A549 treated with CORT108297 at 1 μM for 4 hours (cell line): ENCODE data around the gene SLC25A23. TPM values are rescaled to one million over a fixed set of nuclear protein-coding genes. Genes with fewer than 3 reads are reported as not detected.

ENCODE experiments used
- total RNA-seq: library from RNA; stranded (reverse); fragments of 200-300 nt; extraction: Qiagen RNA extraction; gene quantifications from 5 replicates; pipeline ENCODE4 v1.2.3, GENCODE V29; 2022

The SLC25A23 gene
- total RNA-seq = 15.2 to 20.3 TPM (median 18.4 TPM) in 5 replicates

GRCh38 chr19:6459262-6460098 lies at the start of gene SLC25A23:
Gene SLC25A23, minus strand, starts transcription at chr19:6459792. Its CDS starts 164 bp downstream, at chr19:6459628.

GRCh38 chr19:6501740-6502648 lies 42.4 kb upstream of the SLC25A23 start, which contains the start of gene TUBB4A:
Gene TUBB4A, minus strand, starts transcription at chr19:6502309. Its CDS starts 97 bp downstream, at chr19:6502212.

GRCh38 chr19:6481541-6482342 lies 22.1 kb upstream of the SLC25A23 start, which contains the start of gene DENND1C:
Gene DENND1C, minus strand, starts transcription at chr19:6481787. Its CDS starts 92 bp downstream, at chr19:6481695.

GRCh38 chr19:6464070-6464873 lies 4.7 kb upstream of the SLC25A23 start, which contains the start of gene CRB3:
Gene CRB3, plus strand, starts transcription at chr19:6464271. Its CDS starts 431 bp downstream, at chr19:6464702.

GRCh38 chr19:6433663-6434062 lies 25.9 kb downstream of the SLC25A23 start, which contains the start of gene SLC25A41:
Gene SLC25A41, minus strand, starts transcription at chr19:6433763. Its CDS starts 70 bp downstream, at chr19:6433693.

GRCh38 chr19:6424195-6424938 lies 35.2 kb downstream of the SLC25A23 start, which contains the start of gene KHSRP:
Gene KHSRP, minus strand, starts transcription at chr19:6424811. Its CDS starts 110 bp downstream, at chr19:6424701.

GRCh38 chr19:6393074-6393982 lies 66.3 kb downstream of the SLC25A23 start, which contains the start of gene GTF2F1:
Gene GTF2F1, minus strand, starts transcription at chr19:6393164. Its CDS starts 169 bp downstream, at chr19:6392995.

Other genes with a start within 250 kb of the SLC25A23 start
- 16.0 to 23.8 TPM (median 21.7 TPM) in 5 replicates for gene MLLT1, start 179.8 kb downstream of the SLC25A23 start, total RNA-seq
- not detected in 5 replicates for gene ACER1, start 126.2 kb downstream of the SLC25A23 start, total RNA-seq
- 46.1 to 75.9 TPM (median 70.6 TPM) in 5 replicates for gene CLPP, start 98.3 kb downstream of the SLC25A23 start, total RNA-seq
- gene ALKBH7, start 87.0 kb downstream of the SLC25A23 start, total RNA-seq = 18.1 to 41.6 TPM (median 36.6 TPM) in 5 replicates
- gene PSPN, start 83.9 kb downstream of the SLC25A23 start, total RNA-seq = 0.65 to 1.0 TPM (median 0.76 TPM) in 5 replicates
- gene GTF2F1, start 66.6 kb downstream of the SLC25A23 start, total RNA-seq = 57.1 to 59.8 TPM (median 58.7 TPM) in 5 replicates
- gene KHSRP, start 35.0 kb downstream of the SLC25A23 start, total RNA-seq = 192 to 210 TPM (median 205 TPM) in 5 replicates
- gene SLC25A41, start 26.0 kb downstream of the SLC25A23 start, total RNA-seq = 0.09 to 0.17 TPM (median 0.15 TPM) in 4 of 5 replicates, not detected in the other
- gene CRB3, start 4.5 kb upstream of the SLC25A23 start, total RNA-seq = 3.0 to 6.1 TPM (median 5.2 TPM) in 5 replicates
- gene DENND1C, start 22.0 kb upstream of the SLC25A23 start, total RNA-seq = 0.07 to 0.28 TPM (median 0.22 TPM) in 5 replicates
- 4.6 to 6.8 TPM (median 6.4 TPM) in 5 replicates for gene TUBB4A, start 42.5 kb upstream of the SLC25A23 start, total RNA-seq
- gene TNFSF9, start 71.2 kb upstream of the SLC25A23 start, total RNA-seq = 4.5 to 7.0 TPM (median 6.3 TPM) in 5 replicates
- 13.2 to 28.7 TPM (median 26.0 TPM) in 5 replicates for gene CD70, start 131.4 kb upstream of the SLC25A23 start, total RNA-seq
- 0.02 to 0.11 TPM (median 0.08 TPM) in 5 replicates for gene TNFSF14, start 210.4 kb upstream of the SLC25A23 start, total RNA-seq